Activated CD8-positive, alpha-beta memory T cell treated with anti-CD3 and anti-CD28 coated beads, Interleukin-2, amount 50 U/mL, for 48 hours (primary cell): Measurements from ENCODE around the gene PKIG.
"Not testable (repeated sequence)": the region's sequence is repeated elsewhere in the genome, so short reads cannot be mapped to it uniquely, and the experiment has no call there.

ENCODE experiments used
- DNase-seq: peaks from one replicate; pipeline ENCODE4 v3.0.0-alpha.2; 2020

PKIG gene

GRCh38 chr20:44582311-44583025 lies at the start of gene PKIG:
PKIG (plus strand) TSS chr20:44582579; CDS start chr20:44614557, 31,978 bp downstream.
- no peak for DNase-seq

- DNase-seq, result no peak
Measured at GRCh38 chr20:44532981-44533331, 49.4 kb upstream of the PKIG start.

- DNase-seq, result no peak
Measured at GRCh38 chr20:44533928-44534327, 48.5 kb upstream of the PKIG start.

- no peak for DNase-seq
Measured at GRCh38 chr20:44536175-44536574, 46.2 kb upstream of the PKIG start.

GRCh38 chr20:44537993-44538392 lies 44.4 kb upstream of the PKIG start:
- DNase-seq, result no peak

GRCh38 chr20:44540834-44541233 lies 41.5 kb upstream of the PKIG start:
- DNase-seq, result no peak

- no peak for DNase-seq
Measured at GRCh38 chr20:44541992-44542391, 40.4 kb upstream of the PKIG start.

- DNase-seq, result no peak
Measured at GRCh38 chr20:44542890-44543289, 39.5 kb upstream of the PKIG start.

- no peak for DNase-seq
Measured at GRCh38 chr20:44543358-44543757, 39.0 kb upstream of the PKIG start.

GRCh38 chr20:44544263-44544662 lies 38.1 kb upstream of the PKIG start:
- DNase-seq, result no peak

GRCh38 chr20:44547419-44547818 lies 35.0 kb upstream of the PKIG start:
- DNase-seq, result no peak

- no peak for DNase-seq
Measured at GRCh38 chr20:44549123-44549522, 33.3 kb upstream of the PKIG start.

- no peak for DNase-seq
Measured at GRCh38 chr20:44552050-44552449, 30.3 kb upstream of the PKIG start.

- DNase-seq, result no peak
Measured at GRCh38 chr20:44552568-44552949, 29.8 kb upstream of the PKIG start.

GRCh38 chr20:44552950-44553908 lies 29.1 kb upstream of the PKIG start:
- DNase-seq, result no peak

GRCh38 chr20:44559302-44559701 lies 23.1 kb upstream of the PKIG start:
- DNase-seq, result no peak

GRCh38 chr20:44560229-44560628 lies 22.1 kb upstream of the PKIG start:
- no peak for DNase-seq

- not testable (repeated sequence) for DNase-seq
Measured at GRCh38 chr20:44560818-44561217, 21.6 kb upstream of the PKIG start.

GRCh38 chr20:44561876-44562275 lies 20.5 kb upstream of the PKIG start:
- DNase-seq, result no peak

GRCh38 chr20:44566018-44566417 lies 16.4 kb upstream of the PKIG start:
- DNase-seq, result no peak

- DNase-seq, result no peak
Measured at GRCh38 chr20:44566811-44567210, 15.6 kb upstream of the PKIG start.

- no peak for DNase-seq
Measured at GRCh38 chr20:44570367-44570766, 12.0 kb upstream of the PKIG start.

GRCh38 chr20:44571362-44571988 lies 10.9 kb upstream of the PKIG start:
- no peak for DNase-seq
